ENCODE measurements around the gene HECW1.
"Not testable (repeated sequence)": the region's sequence is repeated elsewhere in the genome, so short reads cannot be mapped to it uniquely, and the experiment has no call there.

Gene HECW1

GRCh38 chr7:43196379-43196778, 83.9 kb downstream of the HECW1 start:
- H3K36me3 ChIP-seq (ENCODE audit: control insufficient read depth, low read depth, low read length) = no peaks in the 10 kb centered on the region
- H3K9me3 ChIP-seq (ENCODE audit: control insufficient read depth, low read depth, low read length) = no peaks in the 10 kb centered on the region
- H3K27me3 ChIP-seq (ENCODE audit: control insufficient read depth, insufficient read depth, low read length) = no peaks in the 10 kb centered on the region
- H3K4me3 ChIP-seq (ENCODE audit: low read length) = no peak overlapping the region
- H3K4me1 ChIP-seq (ENCODE audit: control insufficient read depth, low read depth, low read length) = peaks cover 35% of the 10 kb centered on the region
- H3K27ac ChIP-seq (ENCODE audit: low read length) = no peak overlapping the region
- H3K9ac ChIP-seq (ENCODE audit: low read length) = no peak overlapping the region

GRCh38 chr7:43198016-43198415, 85.6 kb downstream of the HECW1 start:
- H3K36me3 ChIP-seq (ENCODE audit: control insufficient read depth, low read depth, low read length) = no peaks in the 10 kb centered on the region
- H3K4me3 ChIP-seq (ENCODE audit: low read length) = no peak overlapping the region
- no peaks in the 10 kb centered on the region for H3K9me3 ChIP-seq (ENCODE audit: control insufficient read depth, low read depth, low read length)
- H3K27me3 ChIP-seq (ENCODE audit: control insufficient read depth, insufficient read depth, low read length) = no peaks in the 10 kb centered on the region
- peaks cover 35% of the 10 kb centered on the region for H3K4me1 ChIP-seq (ENCODE audit: control insufficient read depth, low read depth, low read length)
- H3K9ac ChIP-seq (ENCODE audit: low read length) = no peak overlapping the region
- H3K27ac ChIP-seq (ENCODE audit: low read length) = no peak overlapping the region

- Histone ChIP-seq H3K36me3 (ENCODE audit: control insufficient read depth, low read depth, low read length) (no peaks in the 10 kb centered on the region), H3K4me1 (ENCODE audit: control insufficient read depth, low read depth, low read length) (peaks cover 34% of the 10 kb centered on the region), H3K9ac (ENCODE audit: low read length) (no peak overlapping the region), H3K4me3 (ENCODE audit: low read length) (no peak overlapping the region), H3K27ac (ENCODE audit: low read length) (no peak overlapping the region), H3K27me3 (ENCODE audit: control insufficient read depth, insufficient read depth, low read length) (no peaks in the 10 kb centered on the region), H3K9me3 (ENCODE audit: control insufficient read depth, low read depth, low read length) (no peaks in the 10 kb centered on the region)
Observed at GRCh38 chr7:43198599-43199090, 86.2 kb downstream of the HECW1 start.

GRCh38 chr7:43199371-43200160, 87.1 kb downstream of the HECW1 start:
- Histone ChIP-seq H3K9ac (ENCODE audit: low read length) (no peak overlapping the region), H3K36me3 (ENCODE audit: control insufficient read depth, low read depth, low read length) (no peaks in the 10 kb centered on the region), H3K4me1 (ENCODE audit: control insufficient read depth, low read depth, low read length) (peaks cover 25% of the 10 kb centered on the region), H3K27me3 (ENCODE audit: control insufficient read depth, insufficient read depth, low read length) (no peaks in the 10 kb centered on the region), H3K4me3 (ENCODE audit: low read length) (no peak overlapping the region), H3K27ac (ENCODE audit: low read length) (no peak overlapping the region), H3K9me3 (ENCODE audit: control insufficient read depth, low read depth, low read length) (no peaks in the 10 kb centered on the region)

- Histone ChIP-seq H3K9me3 (ENCODE audit: control insufficient read depth, low read depth, low read length) (no peaks in the 10 kb centered on the region), H3K9ac (ENCODE audit: low read length) (no peak overlapping the region), H3K27ac (ENCODE audit: low read length) (no peak overlapping the region), H3K27me3 (ENCODE audit: control insufficient read depth, insufficient read depth, low read length) (no peaks in the 10 kb centered on the region), H3K4me3 (ENCODE audit: low read length) (no peak overlapping the region), H3K36me3 (ENCODE audit: control insufficient read depth, low read depth, low read length) (no peaks in the 10 kb centered on the region), H3K4me1 (ENCODE audit: control insufficient read depth, low read depth, low read length) (peaks cover 23% of the 10 kb centered on the region)
Observed at GRCh38 chr7:43201912-43202311, 89.5 kb downstream of the HECW1 start.

- Histone ChIP-seq H3K27me3 (ENCODE audit: control insufficient read depth, insufficient read depth, low read length) (no peaks in the 10 kb centered on the region), H3K9ac (ENCODE audit: low read length) (no peak overlapping the region), H3K4me1 (ENCODE audit: control insufficient read depth, low read depth, low read length) (peaks cover 22% of the 10 kb centered on the region), H3K27ac (ENCODE audit: low read length) (no peak overlapping the region), H3K36me3 (ENCODE audit: control insufficient read depth, low read depth, low read length) (no peaks in the 10 kb centered on the region), H3K9me3 (ENCODE audit: control insufficient read depth, low read depth, low read length) (no peaks in the 10 kb centered on the region), H3K4me3 (ENCODE audit: low read length) (no peak overlapping the region)
Observed at GRCh38 chr7:43204081-43204480, 91.6 kb downstream of the HECW1 start.

- Histone ChIP-seq H3K4me1 (ENCODE audit: control insufficient read depth, low read depth, low read length) (peaks cover 22% of the 10 kb centered on the region), H3K36me3 (ENCODE audit: control insufficient read depth, low read depth, low read length) (no peaks in the 10 kb centered on the region), H3K4me3 (ENCODE audit: low read length) (no peak overlapping the region), H3K9ac (ENCODE audit: low read length) (no peak overlapping the region), H3K27me3 (ENCODE audit: control insufficient read depth, insufficient read depth, low read length) (no peaks in the 10 kb centered on the region), H3K27ac (ENCODE audit: low read length) (no peak overlapping the region), H3K9me3 (ENCODE audit: control insufficient read depth, low read depth, low read length) (no peaks in the 10 kb centered on the region)
Observed at GRCh38 chr7:43205171-43205795, 92.8 kb downstream of the HECW1 start.

GRCh38 chr7:43208242-43208641, 95.8 kb downstream of the HECW1 start:
- no peak overlapping the region for H3K27ac ChIP-seq (ENCODE audit: low read length)

GRCh38 chr7:43210539-43210938, 98.1 kb downstream of the HECW1 start:
- not testable (repeated sequence) for H3K36me3 ChIP-seq (ENCODE audit: control insufficient read depth, low read depth, low read length); H3K9me3 ChIP-seq (ENCODE audit: control insufficient read depth, low read depth, low read length); H3K9ac ChIP-seq (ENCODE audit: low read length); H3K4me3 ChIP-seq (ENCODE audit: low read length); H3K27me3 ChIP-seq (ENCODE audit: control insufficient read depth, insufficient read depth, low read length); H3K27ac ChIP-seq (ENCODE audit: low read length)
- H3K4me1 ChIP-seq (ENCODE audit: control insufficient read depth, low read depth, low read length) = peaks cover 40% of the 10 kb centered on the region

More at GRCh38 chr7:43208242-43208641, 95.8 kb downstream of the HECW1 start:
- Histone ChIP-seq H3K36me3 (ENCODE audit: control insufficient read depth, low read depth, low read length) (no peaks in the 10 kb centered on the region), H3K4me3 (ENCODE audit: low read length) (no peak overlapping the region), H3K27me3 (ENCODE audit: control insufficient read depth, insufficient read depth, low read length) (no peaks in the 10 kb centered on the region), H3K9ac (ENCODE audit: low read length) (no peak overlapping the region), H3K9me3 (ENCODE audit: control insufficient read depth, low read depth, low read length) (no peaks in the 10 kb centered on the region), H3K4me1 (ENCODE audit: control insufficient read depth, low read depth, low read length) (peaks cover 31% of the 10 kb centered on the region)

GRCh38 chr7:43211286-43211685, 98.8 kb downstream of the HECW1 start:
- no peak overlapping the region for H3K4me3 ChIP-seq (ENCODE audit: low read length)
- no peak overlapping the region for H3K9ac ChIP-seq (ENCODE audit: low read length)
- H3K9me3 ChIP-seq (ENCODE audit: control insufficient read depth, low read depth, low read length) = no peaks in the 10 kb centered on the region
- H3K4me1 ChIP-seq (ENCODE audit: control insufficient read depth, low read depth, low read length) = peaks cover 36% of the 10 kb centered on the region
- no peaks in the 10 kb centered on the region for H3K27me3 ChIP-seq (ENCODE audit: control insufficient read depth, insufficient read depth, low read length)
- no peak overlapping the region for H3K27ac ChIP-seq (ENCODE audit: low read length)
- no peaks in the 10 kb centered on the region for H3K36me3 ChIP-seq (ENCODE audit: control insufficient read depth, low read depth, low read length)

GRCh38 chr7:43211693-43212092, 99.2 kb downstream of the HECW1 start:
- Histone ChIP-seq H3K36me3 (ENCODE audit: control insufficient read depth, low read depth, low read length) (no peaks in the 10 kb centered on the region), H3K9me3 (ENCODE audit: control insufficient read depth, low read depth, low read length) (no peaks in the 10 kb centered on the region), H3K27ac (ENCODE audit: low read length) (no peak overlapping the region), H3K27me3 (ENCODE audit: control insufficient read depth, insufficient read depth, low read length) (no peaks in the 10 kb centered on the region), H3K4me1 (ENCODE audit: control insufficient read depth, low read depth, low read length) (peaks cover 33% of the 10 kb centered on the region), H3K4me3 (ENCODE audit: low read length) (no peak overlapping the region), H3K9ac (ENCODE audit: low read length) (no peak overlapping the region)

- H3K27ac ChIP-seq (ENCODE audit: low read length) = no peak overlapping the region
- H3K4me1 ChIP-seq (ENCODE audit: control insufficient read depth, low read depth, low read length) = peaks cover 30% of the 10 kb centered on the region
- H3K36me3 ChIP-seq (ENCODE audit: control insufficient read depth, low read depth, low read length) = no peaks in the 10 kb centered on the region
- H3K4me3 ChIP-seq (ENCODE audit: low read length) = no peak overlapping the region
- H3K9ac ChIP-seq (ENCODE audit: low read length) = no peak overlapping the region
- no peaks in the 10 kb centered on the region for H3K27me3 ChIP-seq (ENCODE audit: control insufficient read depth, insufficient read depth, low read length)
- H3K9me3 ChIP-seq (ENCODE audit: control insufficient read depth, low read depth, low read length) = no peaks in the 10 kb centered on the region
Observed at GRCh38 chr7:43212921-43213320, 100.5 kb downstream of the HECW1 start.

All from iPS-18a (cell line).